ENCODE results near the gene HOXD8. TPM values are rescaled to one million over a fixed set of nuclear protein-coding genes. Genes with fewer than 3 reads are reported as not detected.

Gene HOXD8
- total and polyA plus RNA-seq, 3 donors from 2014 or later, result 36.6 to 41.2 (median 39.8) TPM

DNA sequence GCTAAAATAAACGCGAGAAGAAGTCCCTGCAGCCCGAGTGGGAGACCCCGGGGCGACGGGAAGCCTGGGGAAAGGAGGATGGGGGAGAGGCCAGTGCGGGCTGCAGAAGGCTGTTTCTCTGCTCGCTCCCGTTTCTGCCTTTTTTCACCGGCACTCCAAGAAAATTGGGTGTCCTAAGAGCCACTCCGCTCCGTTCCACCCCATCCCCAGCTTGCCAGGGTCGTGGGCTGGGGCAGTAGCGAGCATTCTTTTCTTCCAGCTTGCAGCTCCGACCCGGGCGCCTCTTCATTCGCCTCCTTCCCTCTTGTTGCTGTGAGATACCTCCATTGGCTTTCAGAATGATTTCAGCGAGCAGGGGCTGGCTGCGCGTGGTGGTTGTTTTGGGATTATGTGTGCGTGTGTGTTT, 28.7 kb downstream of the HOXD8 start:
- intact Hi-C loops (cut with DNase I; ENCODE audit: low total_unique reads), result no loop called here
- H3K27ac ChIP-seq, result no peak overlapping the region
- no peaks in the 10 kb centered on the region for H3K27me3 ChIP-seq
- peaks cover 3% of the 10 kb centered on the region for H3K4me1 ChIP-seq
- no peak for TF ChIP-seq POLR2A (IDR thresholded peaks at IDR 0.05)
- TF ChIP-seq, protein P1, sequence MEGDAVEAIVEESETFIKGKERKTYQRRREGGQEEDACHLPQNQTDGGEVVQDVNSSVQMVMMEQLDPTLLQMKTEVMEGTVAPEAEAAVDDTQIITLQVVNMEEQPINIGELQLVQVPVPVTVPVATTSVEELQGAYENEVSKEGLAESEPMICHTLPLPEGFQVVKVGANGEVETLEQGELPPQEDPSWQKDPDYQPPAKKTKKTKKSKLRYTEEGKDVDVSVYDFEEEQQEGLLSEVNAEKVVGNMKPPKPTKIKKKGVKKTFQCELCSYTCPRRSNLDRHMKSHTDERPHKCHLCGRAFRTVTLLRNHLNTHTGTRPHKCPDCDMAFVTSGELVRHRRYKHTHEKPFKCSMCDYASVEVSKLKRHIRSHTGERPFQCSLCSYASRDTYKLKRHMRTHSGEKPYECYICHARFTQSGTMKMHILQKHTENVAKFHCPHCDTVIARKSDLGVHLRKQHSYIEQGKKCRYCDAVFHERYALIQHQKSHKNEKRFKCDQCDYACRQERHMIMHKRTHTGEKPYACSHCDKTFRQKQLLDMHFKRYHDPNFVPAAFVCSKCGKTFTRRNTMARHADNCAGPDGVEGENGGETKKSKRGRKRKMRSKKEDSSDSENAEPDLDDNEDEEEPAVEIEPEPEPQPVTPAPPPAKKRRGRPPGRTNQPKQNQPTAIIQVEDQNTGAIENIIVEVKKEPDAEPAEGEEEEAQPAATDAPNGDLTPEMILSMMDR (IDR thresholded peaks at IDR 0.05), result no peak
- WGBS, 2 donors, result 48 to 57% methylated on average over 22 of the region's 22 CpGs
- peak overlapping the region in 1 of 2 donors; percentile 56 for H3K4me3 ChIP-seq
- no peaks in the 10 kb centered on the region for H3K9me3 ChIP-seq
- no peaks in the 10 kb centered on the region for H3K36me3 ChIP-seq (ENCODE audit: low read depth, missing control alignments)
- DNase-seq, result no peak

DNA sequence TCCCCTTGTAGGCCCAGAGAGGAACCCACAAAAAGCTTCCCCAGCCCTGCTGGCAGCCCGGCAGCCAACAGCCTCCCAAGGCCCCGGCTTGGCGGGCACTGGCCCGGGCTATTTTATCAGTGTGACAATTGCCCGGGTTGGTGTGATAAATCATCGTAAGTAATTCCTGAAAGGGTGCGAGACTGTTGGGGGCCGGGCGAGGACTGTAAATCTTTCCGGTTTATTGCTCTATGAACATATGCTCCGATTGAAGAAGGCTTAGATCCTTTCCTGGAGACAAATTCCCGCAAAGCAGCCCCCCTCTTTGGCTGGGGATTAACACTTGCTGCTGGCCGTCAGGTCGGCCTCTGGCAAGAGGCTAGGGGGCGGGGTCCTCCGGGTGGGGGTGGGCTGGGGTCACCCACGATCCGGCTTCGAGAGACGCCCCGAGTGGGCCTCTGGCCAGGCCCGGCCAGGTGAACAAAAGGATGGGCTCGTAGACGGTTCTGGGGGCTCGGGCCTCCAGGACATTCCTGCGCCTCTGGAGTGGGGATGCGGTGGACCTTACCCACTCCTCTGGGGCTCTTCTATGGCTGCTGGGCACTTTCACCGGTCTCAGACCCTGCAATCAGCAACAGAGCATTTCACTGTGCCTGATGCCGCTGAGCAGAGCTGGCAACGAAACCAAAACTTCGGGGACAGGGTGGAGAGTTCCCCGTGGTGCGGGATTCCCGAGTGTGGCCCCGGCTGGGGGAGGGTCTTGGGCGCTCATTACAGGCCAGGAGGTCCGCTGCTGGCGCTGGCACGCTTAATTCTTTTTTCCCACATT, 29.6 kb downstream of the HOXD8 start:
- Histone ChIP-seq H3K27me3 (no peaks in the 10 kb centered on the region), H3K9me3 (no peaks in the 10 kb centered on the region), H3K27ac (no peak overlapping the region), H3K36me3 (ENCODE audit: low read depth, missing control alignments) (no peaks in the 10 kb centered on the region), H3K4me3 (peak overlapping the region; percentile 31 to 56), H3K4me1 (peaks cover 3% of the 10 kb centered on the region)
- intact Hi-C loops (cut with DNase I; ENCODE audit: low total_unique reads), result no loop called here
- 48 to 54% methylated on average over 15 to 35 of the region's 39 CpGs for WGBS, 2 donors
- no peak for DNase-seq
- no peak for TF ChIP-seq POLR2A (IDR thresholded peaks at IDR 0.05)
- TF ChIP-seq, protein P1 (IDR thresholded peaks at IDR 0.05), result no peak

GRCh38 chr2:176159663-176160250, 30.3 kb downstream of the HOXD8 start:
- Histone ChIP-seq H3K27me3 (no peaks in the 10 kb centered on the region), H3K4me3 (peak overlapping the region; percentile 31 to 56), H3K4me1 (peaks cover 3% of the 10 kb centered on the region), H3K9me3 (no peaks in the 10 kb centered on the region), H3K36me3 (ENCODE audit: low read depth, missing control alignments) (no peaks in the 10 kb centered on the region), H3K27ac (peak overlapping the region; percentile 38 to 44)
- no peak for DNase-seq
- TF ChIP-seq, protein P1 (IDR thresholded peaks at IDR 0.05), result no peak
- no peak for TF ChIP-seq POLR2A (IDR thresholded peaks at IDR 0.05)
- whole genome bisulfite sequencing, 2 donors, result 33 to 57% methylated on average over 1 to 44 of the region's 44 CpGs
- intact Hi-C loops (cut with DNase I; ENCODE audit: low total_unique reads), result no loop called here

DNA sequence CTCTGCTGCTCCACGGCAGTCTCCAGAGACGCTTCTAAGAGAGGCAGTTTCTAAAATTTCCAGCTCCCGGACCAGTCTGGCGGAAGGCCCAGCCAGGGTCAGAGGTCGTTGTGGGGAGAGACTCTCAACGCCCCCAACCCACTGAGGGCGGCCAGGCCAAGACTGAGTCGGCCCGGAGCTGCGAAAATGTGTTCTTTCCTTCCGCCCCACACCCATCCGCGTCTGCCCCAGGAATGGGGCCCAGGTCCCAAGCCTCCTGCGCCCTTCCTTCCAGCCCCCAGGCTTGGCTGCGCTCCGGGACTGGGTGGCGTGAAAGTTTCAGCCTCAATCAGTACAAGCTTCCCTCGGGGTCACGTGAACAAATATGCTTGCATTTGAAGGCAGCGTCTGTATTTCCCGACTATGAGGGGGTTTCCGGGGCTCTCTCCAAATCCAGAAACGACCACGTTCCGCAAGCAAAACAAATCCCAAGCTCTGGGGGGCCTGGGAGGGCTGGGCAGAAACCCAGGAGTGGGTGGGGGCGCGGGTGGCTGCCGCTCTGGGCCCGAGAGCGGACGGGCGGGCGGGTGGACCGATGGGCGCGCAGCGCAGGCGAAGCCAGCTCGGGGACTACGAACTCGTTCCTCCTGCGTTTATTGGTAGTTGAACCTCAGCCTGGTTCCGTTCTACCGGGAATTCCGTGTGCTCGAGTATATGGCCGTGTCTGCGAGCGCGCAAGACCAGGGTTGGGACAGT, 30.9 kb downstream of the HOXD8 start:
- DNase-seq, result no peak
- Histone ChIP-seq H3K9me3 (no peaks in the 10 kb centered on the region), H3K27ac (peak overlapping the region; percentile 38 to 44), H3K27me3 (no peaks in the 10 kb centered on the region), H3K4me1 (peaks cover 3% of the 10 kb centered on the region), H3K36me3 (ENCODE audit: low read depth, missing control alignments) (no peaks in the 10 kb centered on the region), H3K4me3 (peak overlapping the region; percentile 31 to 56)
- TF ChIP-seq, protein P1 (IDR thresholded peaks at IDR 0.05), result no peak
- TF ChIP-seq POLR2A (IDR thresholded peaks at IDR 0.05), result no peak
- intact Hi-C loops (cut with DNase I; ENCODE audit: low total_unique reads), result no loop called here
- WGBS, 2 donors, result 42 to 63% methylated on average over 22 to 50 of the region's 50 CpGs

Data from testis (tissue), 3 donors.